Adipose tissue (tissue), 3 donors: ENCODE measurements around the gene GPR35. TPM values are rescaled to one million over a fixed set of nuclear protein-coding genes. Genes with fewer than 3 reads are reported as not detected.

ENCODE experiments used
- H3K27ac ChIP-seq: one replicate; pipeline ENCODE4 v1.5.1; 2013; ENCODE audit warnings: low read depth, low read length
- WGBS, 3 donors: extraction: QIAGEN DNeasy Blood & Tissue Kit; methylation state at CpG; one replicate each; pipeline ENCODE4 v1.1.7; 2013; 5-methylcytosine and 5-hydroxymethylcytosine counted together
- polyA plus RNA-seq, 3 donors: library from polyadenylated mRNA; stranded (reverse); fragments of 200-250 nt; gene quantifications; one replicate each; pipeline ENCODE4 v1.2.3, GENCODE V29; 2013
- donor health status: healthy with polysubstance abuse.
- donor health status: Bipolar disorder and iron deficiency.
- donor health status: healthy.

Gene GPR35
- polyA plus RNA-seq, 3 donors, result 0.60 to 2.3 (median 1.6) TPM

- WGBS, 3 donors, result 93 to 94% (median 94%) methylated on average over 50 of the region's 50 CpGs
- no peak overlapping the region for H3K27ac ChIP-seq
These were observed 4.9 kb downstream of the GPR35 start for GRCh38 chr2:240629968-240630770.

- H3K27ac ChIP-seq, result no peak overlapping the region
- WGBS, 3 donors, result 87 to 96% (median 92%) methylated on average over 21 of the region's 21 CpGs
These were observed 5.7 kb downstream of the GPR35 start for GRCh38 chr2:240630771-240631547.

GRCh38 chr2:240631548-240632305, 6.4 kb downstream of the GPR35 start:
- 85 to 94% (median 93%) methylated on average over 10 to 11 of the region's 11 CpGs for WGBS, 3 donors
- no peak overlapping the region for H3K27ac ChIP-seq

GRCh38 chr2:240632306-240632721, 7.0 kb downstream of the GPR35 start:
- WGBS, 3 donors, result 90 to 100% (median 96%) methylated on average over 1 of the region's 1 CpG
- H3K27ac ChIP-seq, result no peak overlapping the region

GRCh38 chr2:240635121-240635997, 10.1 kb downstream of the GPR35 start:
- WGBS, 3 donors, result 73 to 88% (median 85%) methylated on average over 6 of the region's 6 CpGs
- H3K27ac ChIP-seq, result no peak overlapping the region

GRCh38 chr2:240635998-240636547, 10.8 kb downstream of the GPR35 start:
- WGBS, 3 donors, result 61 to 68% (median 67%) methylated on average over 3 of the region's 3 CpGs
- no peak overlapping the region for H3K27ac ChIP-seq

- WGBS, 3 donors, result 81 to 87% (median 86%) methylated on average over 11 of the region's 11 CpGs
- no peak overlapping the region for H3K27ac ChIP-seq
These were observed 11.4 kb downstream of the GPR35 start for GRCh38 chr2:240636563-240637115.

- H3K27ac ChIP-seq, result no peak overlapping the region
- WGBS, 3 donors, result 83 to 88% (median 84%) methylated on average over 17 of the region's 17 CpGs
These were observed 12.0 kb downstream of the GPR35 start for GRCh38 chr2:240637116-240637900.

- WGBS, 3 donors, result 69 to 94% (median 73%) methylated on average over 7 to 8 of the region's 8 CpGs
- H3K27ac ChIP-seq, result no peak overlapping the region
These were observed 12.6 kb downstream of the GPR35 start for GRCh38 chr2:240637901-240638345.

- WGBS, 3 donors, result 57 to 65% (median 61%) methylated on average over 18 of the region's 18 CpGs
- no peak overlapping the region for H3K27ac ChIP-seq
These were observed 13.4 kb downstream of the GPR35 start for GRCh38 chr2:240638512-240639160.

GRCh38 chr2:240639566-240639965, 14.3 kb downstream of the GPR35 start:
- no peak overlapping the region for H3K27ac ChIP-seq
- WGBS, 3 donors, result 86 to 93% (median 92%) methylated on average over 18 of the region's 18 CpGs

GRCh38 chr2:240640939-240641338, 15.7 kb downstream of the GPR35 start:
- WGBS, 3 donors, result 15 to 26% (median 22%) methylated on average over 16 of the region's 16 CpGs

GRCh38 chr2:240642061-240642805, 17.0 kb downstream of the GPR35 start:
- WGBS, 3 donors, result 80 to 84% (median 82%) methylated on average over 31 to 36 of the region's 36 CpGs
- H3K27ac ChIP-seq, result no peak overlapping the region

More at GRCh38 chr2:240640939-240641338, 15.7 kb downstream of the GPR35 start:
- H3K27ac ChIP-seq, result no peak overlapping the region

GRCh38 chr2:240642806-240643092, 17.5 kb downstream of the GPR35 start:
- no peak overlapping the region for H3K27ac ChIP-seq
- WGBS, 3 donors, result 88% methylated on average over 11 of the region's 11 CpGs

- H3K27ac ChIP-seq, result no peak overlapping the region
- 61 to 79% (median 75%) methylated on average over 13 of the region's 13 CpGs for WGBS, 3 donors
These were observed 18.0 kb downstream of the GPR35 start for GRCh38 chr2:240643093-240643810.
